Stimulated activated CD4-positive, alpha-beta T cell treated with anti-CD3 and anti-CD28 coated beads, Interleukin-4, amount 100 ng/mL, for 1 hour (primary cell): ENCODE data around the gene KRT23.

Experiments used
- DNase-seq: peaks from one replicate; pipeline ENCODE4 v3.0.0-alpha.2; 2020

KRT23 gene, protein sequence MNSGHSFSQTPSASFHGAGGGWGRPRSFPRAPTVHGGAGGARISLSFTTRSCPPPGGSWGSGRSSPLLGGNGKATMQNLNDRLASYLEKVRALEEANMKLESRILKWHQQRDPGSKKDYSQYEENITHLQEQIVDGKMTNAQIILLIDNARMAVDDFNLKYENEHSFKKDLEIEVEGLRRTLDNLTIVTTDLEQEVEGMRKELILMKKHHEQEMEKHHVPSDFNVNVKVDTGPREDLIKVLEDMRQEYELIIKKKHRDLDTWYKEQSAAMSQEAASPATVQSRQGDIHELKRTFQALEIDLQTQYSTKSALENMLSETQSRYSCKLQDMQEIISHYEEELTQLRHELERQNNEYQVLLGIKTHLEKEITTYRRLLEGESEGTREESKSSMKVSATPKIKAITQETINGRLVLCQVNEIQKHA

DNA sequence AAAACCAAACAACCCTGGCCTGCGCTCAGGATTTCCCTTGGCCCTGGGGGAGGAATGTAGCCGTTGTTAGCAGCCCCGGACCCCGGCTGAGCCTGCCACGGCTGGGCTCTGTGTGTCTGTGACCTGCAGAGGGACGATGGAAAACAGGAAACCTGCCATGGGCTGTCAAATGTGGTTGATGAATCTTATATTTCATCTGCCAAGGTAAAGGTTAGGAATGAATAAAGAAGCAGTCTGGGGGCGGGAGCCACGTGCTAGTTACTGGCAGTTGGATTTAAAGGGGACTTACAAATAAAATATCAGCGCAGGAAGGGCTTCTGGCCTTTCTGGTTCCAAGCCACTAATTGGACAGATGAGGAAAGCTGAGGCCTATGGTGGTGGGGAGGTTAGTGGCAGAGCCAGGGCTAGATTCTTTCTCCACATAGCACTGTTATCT, at the start of gene KRT23:
KRT23 (minus strand) TSS at position 263 of the 436 bp plus-strand sequence. CDS start 1,043 bp downstream, outside the sequence.
- no peak for DNase-seq

DNA sequence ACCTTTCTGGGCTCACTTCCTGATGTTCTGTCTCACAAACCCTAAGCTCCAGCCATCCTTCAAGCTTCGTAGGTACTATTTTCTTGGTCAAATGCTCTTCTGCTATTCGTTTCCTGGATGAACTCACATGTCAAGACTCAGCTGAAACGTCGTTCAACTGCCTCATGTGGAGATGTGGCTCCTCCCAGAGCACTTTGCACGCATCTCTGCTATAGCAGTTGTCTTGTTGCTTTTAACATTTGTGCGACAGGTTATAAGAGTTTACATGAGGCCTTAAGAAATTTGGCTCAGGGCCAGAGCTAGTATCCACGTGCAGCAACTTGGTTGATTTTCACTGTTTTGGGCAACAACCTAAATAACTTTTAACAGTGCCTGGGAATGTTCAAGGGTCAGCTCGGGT, 49.5 kb upstream of the KRT23 start:
- no peak for DNase-seq

DNA sequence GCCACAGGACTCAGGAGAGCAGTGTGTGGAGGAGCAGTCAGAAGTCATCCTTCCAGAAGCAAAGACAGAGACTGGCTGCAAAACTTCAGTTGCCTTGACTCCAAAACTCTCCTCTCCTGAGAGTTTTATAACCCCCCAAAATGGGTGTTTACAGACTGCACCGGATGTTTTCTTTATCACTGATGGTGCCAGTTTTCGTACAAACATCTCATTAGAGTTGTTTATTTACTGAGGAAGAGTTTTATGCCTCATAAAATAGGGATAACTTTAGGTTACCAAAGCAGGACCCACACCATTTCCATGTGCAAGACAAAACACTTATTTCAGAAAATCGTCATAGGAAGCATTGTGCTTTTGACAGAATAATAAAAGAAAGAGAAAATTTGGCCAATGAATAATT, 46.8 kb upstream of the KRT23 start, which contains the start of gene KRT40:
KRT40 (minus strand) TSS at position 101 of the 400 bp plus-strand sequence; CDS start at position 48, 53 bp downstream.
- no peak for DNase-seq

DNA sequence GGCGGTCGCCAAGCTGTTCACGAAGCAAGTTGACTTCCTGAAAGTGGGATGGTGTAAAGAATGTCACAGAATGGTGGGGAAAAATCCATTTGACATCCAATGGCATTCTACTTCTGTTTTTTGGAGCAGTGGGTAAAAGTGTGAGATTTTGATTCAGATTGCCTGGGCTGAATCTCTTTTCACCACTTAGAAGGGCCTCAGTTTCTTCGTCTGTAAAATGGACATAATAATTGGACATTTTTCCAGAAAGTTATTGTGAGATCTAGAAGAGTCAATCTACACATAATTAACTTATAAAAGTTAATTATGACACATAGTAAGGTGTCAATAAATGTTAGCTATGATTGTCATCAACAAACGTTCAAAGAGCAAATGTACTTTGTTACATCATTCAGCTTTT, 43.7 kb upstream of the KRT23 start:
- no peak for DNase-seq

DNA sequence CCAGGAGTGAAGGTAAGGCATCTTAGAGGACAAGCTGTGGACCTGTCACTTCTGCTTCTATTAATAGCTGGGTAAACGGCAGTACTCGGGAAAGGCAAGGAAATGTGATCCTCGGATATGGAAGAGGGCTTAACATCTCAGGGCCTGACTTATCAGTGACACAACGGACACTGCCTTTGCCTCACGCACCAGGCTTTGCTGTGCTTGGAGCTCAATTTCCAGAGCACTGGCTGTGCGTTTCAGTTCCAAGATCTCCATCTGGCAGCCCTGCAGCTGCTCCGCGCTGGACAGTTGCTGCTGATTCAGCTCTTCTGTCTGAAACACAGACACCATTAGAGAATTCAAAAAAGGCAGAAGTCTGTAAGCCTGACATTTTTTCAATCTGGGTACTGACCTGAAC, 43.1 kb upstream of the KRT23 start:
- no peak for DNase-seq

DNA sequence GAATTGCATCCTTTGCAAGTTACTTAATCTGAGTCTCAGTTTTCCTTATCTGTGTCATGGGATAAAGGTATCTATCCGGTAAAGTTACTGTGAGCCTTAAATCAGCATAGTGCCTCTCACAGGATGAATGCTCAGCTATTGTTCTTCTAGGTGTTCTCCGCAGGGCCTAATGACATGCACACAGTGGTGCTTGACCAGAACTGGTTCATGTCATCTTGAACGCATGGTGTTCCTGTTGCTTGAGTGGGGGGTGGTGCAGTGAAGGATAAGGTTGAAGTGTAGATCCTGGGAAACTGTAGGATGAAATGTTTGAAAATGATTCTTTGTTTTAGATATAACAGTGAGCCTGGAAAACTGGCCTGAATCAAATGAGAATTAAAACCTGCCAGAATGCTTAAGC, 42.7 kb upstream of the KRT23 start:
- DNase-seq, result no peak

DNA sequence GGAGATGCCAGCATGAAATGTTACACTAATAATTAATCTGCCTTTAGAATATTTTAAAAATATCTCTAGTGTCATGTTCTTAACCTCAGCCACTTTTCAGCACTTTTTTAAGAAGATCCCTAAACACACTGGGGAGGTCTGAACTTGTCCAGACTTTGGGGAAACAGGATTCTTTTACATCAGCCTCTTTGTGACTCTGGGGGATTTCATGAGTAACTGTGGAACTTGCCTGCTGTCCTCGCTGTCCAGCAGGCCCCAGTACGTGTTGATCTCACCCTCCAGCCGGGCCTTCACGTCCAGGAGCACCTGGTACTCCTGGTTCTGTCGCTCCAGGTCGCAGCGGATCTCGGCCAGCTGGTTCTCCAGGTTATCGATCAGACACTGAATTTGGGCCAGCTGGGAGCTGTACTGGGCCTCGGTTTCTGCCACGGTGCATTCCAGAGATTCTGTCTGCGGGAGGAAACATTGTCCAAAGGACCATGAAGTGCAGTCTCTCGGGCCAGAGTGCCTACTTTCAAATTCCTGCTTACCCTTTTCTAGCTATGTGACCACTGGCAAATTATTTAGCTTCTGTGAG, 41.2 kb upstream of the KRT23 start:
- DNase-seq, result no peak

DNA sequence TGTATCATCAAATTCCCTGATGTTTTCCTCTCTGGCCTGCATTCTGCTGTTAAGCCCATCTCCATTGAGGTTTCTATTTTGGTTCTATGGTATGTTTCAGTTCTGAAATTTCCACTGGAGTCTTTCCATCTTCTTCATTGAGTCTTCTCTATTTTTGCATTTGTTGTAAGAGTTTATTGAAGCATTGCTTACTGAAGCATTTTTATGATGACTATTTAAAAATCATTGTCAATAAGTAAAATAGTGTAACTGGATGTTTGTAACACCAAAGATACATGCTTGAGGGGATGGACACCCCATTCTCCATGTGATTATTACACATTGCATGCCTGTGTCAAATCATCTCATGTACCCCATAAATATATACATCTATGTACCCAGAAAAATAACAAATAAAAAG, 38.1 kb upstream of the KRT23 start:
- no peak for DNase-seq

DNA sequence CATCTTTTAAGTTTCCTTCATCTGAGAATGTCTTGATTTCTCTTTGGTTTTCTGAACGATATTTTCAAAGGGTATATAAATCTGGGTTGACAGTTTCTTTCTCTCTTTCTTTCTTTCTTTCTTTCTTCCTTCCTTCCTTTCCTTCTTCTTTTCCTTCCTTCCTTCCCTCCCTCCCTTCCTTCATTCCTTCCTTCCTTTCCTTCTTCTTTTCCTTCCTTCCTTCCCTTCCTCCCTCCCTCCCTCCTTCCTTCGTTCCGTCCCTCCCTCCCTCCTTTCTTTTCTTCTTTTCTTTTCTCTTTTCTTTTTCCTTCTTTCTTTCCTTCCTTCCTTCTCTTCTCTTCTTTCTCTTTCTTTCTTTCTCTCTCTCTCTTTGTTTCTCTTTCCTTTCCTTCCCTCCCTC, 36.9 kb upstream of the KRT23 start:
- DNase-seq, result no peak

DNA sequence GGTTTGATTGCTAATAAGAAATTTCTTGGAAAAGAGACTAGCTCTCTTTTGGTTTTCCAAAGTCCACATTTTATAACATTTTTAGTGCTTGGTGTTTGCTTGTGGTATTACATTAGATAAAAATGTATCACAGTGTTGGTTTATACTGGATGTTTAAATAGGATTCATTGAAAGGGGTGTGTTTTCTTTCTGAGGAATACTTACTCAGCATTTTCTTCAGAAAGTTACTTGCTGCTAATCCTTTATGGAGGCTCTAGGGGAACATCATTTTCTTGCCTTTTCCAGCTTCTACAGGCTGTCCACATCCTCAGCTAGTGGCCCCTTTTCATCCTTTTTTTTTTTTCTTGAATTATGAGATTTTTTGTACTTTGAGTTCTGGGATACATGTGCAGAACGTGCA, 30.1 kb upstream of the KRT23 start:
- no peak for DNase-seq

DNA sequence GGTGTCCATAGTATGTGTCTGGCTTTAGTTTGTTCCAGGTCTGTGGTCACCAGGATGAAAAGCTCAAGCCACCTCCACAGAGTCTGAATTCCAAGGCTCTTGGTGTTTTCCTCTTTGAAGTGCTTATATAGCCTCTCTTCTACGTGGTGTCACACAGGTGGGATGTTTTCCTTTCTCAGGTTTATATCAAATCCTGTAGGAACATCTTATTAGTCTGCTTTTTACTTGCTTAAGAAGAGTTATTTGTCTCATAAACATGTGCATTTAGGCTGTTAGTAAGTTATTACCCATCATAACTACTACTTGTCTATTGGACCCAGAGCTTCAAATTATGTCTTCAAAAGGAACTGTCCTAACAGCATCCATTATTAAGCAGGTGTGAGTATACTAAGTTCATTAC, 29.4 kb upstream of the KRT23 start, which contains the start of gene KRT39:
KRT39 (minus strand) TSS at position 101 of the 400 bp plus-strand sequence; CDS start at position 9, 92 bp downstream.
- no peak for DNase-seq

DNA sequence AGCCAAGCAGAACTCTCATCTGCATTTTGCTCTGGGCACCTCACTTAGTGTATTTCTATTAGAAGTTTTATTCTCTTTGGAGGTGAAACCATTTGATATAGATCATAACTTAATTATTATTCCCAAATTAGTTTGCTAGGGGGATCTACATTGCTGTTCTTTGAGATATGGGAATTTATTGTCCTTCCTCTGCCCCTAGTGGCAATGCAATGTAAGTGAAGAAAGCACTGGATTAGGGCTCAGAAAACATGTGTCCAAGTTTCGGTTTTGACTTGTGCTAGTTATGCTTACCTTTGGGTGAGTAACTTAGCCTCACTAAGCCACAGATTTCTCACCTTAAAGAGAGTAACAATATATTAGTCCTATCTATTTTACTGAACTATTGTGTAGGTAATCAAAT, 26.4 kb upstream of the KRT23 start:
- no peak for DNase-seq

DNA sequence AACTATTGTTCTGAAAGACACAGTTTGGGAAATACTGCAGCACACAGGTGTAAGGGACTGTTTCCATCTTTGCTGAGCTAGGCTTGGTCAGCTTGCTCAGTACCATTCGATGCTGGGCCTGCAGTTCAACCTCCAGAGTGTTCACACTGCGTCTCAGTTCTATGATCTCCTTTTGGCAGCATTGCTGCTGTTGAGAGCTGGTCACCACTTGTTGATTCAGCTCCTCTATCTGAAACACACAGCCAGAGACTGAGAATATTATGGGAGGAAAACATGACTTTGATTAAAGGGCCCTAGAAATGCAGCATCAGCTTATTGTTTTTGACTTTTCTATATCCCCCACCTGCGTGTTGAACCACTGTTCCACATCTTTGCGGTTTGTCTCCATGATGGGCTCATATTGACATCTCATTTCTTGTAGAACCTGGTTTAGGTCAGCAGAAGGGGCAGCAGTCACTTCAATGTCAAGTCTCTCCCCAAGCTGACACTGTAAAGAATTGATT, 24.7 kb upstream of the KRT23 start:
- DNase-seq, result no peak

DNA sequence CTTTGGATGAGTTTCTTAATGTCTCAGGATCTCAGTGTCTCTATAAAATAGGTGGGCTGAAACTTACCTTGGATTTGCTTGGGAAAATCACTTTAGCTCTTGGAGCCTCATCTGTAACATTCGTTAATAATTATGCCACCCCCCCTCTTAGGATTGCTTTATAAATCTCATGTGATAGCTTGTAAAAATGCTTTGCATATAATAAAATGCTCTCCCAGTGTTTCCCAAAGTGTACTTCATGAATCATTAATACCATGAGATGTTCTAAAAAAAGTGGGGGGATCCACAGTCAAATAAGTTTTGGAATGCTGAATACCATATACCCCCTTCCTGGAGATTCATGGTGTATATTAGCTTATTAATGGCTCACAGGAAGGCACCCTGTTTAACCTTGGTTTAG, 24.1 kb upstream of the KRT23 start:
- no peak for DNase-seq

DNA sequence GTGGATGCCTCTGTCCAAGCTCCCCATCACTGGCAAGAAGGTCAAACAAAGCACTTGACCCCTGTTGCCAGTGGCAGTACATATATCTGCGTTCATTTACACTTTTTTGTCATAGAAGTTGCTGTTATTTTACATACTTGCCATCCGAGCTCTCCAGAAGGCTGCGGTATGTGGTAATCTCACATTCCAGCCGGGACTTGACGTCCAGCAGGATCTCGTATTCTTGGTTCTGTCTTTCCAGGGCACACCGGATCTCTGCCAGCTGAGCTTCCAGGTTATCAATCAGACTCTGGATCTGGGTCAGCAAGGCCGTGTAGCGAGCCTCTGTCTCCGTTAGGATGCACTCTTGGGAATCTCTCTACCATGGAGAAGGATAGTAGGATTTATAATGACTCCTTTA, 22.7 kb upstream of the KRT23 start:
- DNase-seq, result no peak

DNA sequence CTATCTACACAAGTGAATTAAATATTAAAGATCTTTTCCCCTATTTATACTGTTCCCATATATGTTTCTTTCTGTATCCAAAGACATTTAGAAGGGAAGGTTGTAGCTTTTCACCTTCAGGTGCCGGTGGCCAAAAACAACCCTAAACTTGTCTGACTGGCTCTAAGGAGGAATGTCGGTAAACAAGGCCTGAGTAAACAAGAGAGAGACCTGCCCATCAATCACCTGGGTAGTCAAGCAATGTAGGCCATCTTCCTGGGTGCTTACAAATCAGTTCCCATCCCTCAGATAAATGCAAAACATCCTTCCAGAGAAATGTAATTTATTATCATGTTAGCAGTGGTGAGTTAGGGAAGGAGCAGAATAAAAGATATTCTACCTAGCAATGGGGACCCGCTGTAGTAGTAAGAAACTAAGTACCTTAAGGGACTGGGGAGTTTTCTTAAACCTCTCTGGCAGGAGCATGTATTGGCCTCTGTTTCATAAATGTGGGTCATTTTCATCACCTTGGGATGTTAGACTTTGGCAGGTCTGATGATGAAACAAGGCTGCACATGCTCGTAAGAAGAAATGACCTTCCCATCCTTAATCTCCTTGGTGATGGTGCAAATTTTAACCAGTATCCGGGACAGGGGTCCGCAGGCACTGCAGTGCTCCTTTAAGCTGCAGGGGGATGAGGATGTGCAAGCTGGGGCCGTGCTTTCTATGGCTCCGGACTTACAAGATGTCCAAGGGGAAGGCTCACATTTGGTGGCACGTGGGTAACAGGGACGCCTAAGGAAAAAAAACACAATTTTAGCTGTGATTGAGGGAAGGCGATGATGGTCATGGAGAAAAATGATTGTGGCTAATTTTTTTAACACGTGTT, 20.9 kb upstream of the KRT23 start:
- no peak for DNase-seq

DNA sequence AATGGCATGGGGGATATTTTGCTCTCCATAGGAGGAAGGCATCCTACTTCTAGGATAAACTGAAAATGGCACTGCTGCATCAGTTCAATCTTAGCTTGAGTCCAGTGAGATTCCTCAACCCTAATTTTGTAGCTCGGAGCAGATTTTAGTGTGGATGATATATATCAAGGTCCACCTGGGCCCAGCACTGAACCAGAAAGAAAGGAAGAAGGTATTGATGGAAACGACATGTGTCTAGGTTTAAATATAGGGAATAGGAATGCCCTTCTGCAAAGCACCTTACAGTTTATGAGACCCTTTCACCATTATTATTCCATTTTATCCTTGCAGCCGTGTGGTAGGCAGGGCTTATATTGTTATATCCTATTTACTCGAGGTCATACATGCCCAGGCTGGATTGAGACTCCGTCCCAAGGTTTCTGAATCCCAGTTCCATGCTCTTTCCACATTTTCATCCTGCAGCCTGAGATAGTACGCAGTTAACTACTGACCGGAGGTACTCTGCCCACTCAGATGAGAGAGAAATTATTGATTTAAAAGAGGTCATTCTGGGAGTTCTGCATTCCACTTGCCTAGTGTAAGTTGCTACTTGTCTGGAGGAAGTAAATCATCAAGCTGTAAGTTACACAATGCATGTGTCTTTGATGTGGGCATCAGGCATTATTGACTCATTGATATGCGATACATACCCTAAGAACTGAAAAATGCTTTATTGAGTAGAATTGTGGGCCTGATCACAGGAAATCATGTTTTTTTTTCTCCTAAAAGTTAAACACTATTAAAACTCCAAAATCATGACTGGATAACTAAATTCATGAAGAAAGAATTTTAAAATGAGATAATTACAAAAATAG, 19.2 kb upstream of the KRT23 start:
- DNase-seq, result no peak

DNA sequence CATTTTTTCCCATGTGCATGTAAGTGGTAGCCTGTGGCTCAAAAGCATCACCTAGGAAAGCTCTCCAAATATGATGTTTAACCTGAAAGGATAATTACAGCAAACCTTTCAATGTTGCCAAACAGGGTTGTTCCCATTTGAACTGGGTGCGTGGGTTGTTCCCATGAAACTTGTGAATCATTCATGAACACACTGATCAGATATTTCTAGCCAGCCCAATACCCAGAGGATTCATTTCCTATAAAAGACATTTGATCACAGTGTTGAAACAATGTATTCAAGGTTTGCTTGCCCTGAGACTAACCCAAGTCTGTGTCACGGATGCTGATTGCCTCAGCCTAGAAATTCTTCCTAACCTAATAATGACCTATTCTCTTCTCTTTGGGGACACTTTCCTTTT, 16.4 kb upstream of the KRT23 start:
- no peak for DNase-seq

DNA sequence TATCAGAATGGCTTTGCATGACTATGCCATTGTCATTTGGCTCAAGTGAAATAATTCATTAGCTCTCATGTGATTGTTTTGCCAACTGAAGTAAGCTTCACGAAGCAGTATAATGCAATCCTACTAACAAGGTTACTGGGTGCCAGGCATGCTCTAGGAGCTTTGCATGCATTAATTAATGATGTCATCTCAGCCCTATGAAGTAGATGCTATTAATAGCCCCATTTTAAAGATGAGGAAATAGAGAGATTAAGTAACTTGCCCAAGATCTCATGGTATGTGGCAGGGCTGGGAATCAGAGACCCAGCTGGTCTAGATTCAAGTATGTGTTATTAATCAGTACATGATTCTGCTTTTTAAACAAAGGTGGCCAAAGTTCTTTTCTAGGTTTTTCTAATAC, 15.2 kb upstream of the KRT23 start:
- no peak for DNase-seq

DNA sequence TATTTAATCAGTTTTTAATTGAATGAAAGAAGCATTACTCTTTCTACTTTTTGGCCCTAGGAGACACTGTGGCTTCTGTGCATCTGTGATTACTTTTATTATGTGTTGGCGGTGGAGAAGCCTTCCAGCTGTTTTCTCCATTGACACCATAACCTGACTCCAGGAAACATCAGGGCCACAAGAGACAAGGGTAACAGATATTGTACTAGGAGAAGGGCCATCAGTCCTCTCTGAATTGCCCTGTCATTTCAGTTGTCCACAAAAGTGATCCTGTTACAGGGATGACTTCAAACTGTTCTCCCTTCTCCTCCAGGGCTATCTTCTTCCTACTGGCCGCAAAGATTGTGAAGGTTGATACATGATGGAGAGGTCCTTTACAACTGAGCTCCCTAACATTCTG, 14.7 kb upstream of the KRT23 start:
- DNase-seq, result no peak

DNA sequence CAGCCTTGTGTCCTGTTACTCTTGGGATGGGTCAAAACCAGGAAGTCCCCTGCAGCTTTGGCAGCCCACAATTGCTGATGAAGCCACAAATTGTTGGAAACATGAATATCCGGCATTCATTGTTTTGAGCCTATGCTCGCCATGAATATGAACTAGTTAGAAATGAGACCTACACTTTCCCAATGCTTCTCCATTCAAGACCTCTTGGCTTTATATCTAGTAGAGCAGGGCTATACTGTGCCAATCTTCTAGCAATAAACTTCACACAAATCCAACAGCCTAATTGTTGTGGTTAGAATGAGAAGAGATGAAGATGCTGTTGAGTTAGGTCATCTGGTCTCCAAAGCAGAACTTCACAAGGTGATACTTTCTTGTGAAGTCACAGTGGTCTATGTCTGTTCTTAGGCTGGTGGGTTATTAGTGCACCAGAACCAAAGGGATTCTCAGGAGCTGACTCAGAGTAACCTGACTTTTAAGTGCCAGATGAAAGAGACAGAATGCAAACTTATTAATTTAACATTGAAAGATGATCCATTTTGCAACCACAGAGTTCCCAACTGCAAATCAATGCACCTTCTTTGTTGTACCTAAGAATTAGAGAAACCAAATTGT, 13.7 kb upstream of the KRT23 start:
- no peak for DNase-seq

DNA sequence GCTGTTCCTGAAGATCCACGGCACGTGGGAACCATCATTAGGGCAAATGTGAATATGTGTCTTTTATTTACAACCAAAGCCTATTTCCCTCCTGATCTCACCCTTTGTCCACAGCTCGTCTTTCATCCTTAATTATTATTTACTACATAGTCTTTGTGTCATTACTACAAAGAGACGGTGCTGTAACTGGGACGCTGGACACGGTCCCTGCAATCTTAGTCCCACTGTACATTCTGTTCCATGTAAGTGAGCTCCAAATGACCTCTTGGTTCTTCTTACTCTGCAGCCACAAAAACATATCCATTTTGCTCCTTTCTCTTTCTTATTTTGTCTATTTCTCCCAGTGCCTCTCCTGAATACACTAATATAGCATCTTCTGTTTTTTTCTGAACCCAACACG, 12.7 kb upstream of the KRT23 start:
- no peak for DNase-seq
